DOHH2 (cell line): ENCODE data around the gene PIK3CB.

ENCODE experiments used
- CTCF ChIP-seq: fragments of 200-600 bp; sonication (generic); IDR thresholded peaks from one replicate; pipeline ENCODE4 v1.5.1; 2014; ENCODE audit warnings: antibody characterized with exemption, mild to moderate bottlenecking, low read depth, low read length; ENCODE audit not compliant: poor library complexity, severe bottlenecking
- EZH2phosphoT487 ChIP-seq: fragments of 200-600 bp; sonication (generic); IDR thresholded peaks from 2 replicates; pipeline ENCODE4 v1.6.1; 2017; ENCODE audit warnings: borderline replicate concordance, mild to moderate bottlenecking, antibody characterized with exemption, low read length, moderate library complexity, mixed read lengths

- TF ChIP-seq CTCF, result no peak
- TF ChIP-seq EZH2phosphoT487, result no peak
Observed at GRCh38 chr3:138646008-138646407, 188.7 kb downstream of the PIK3CB start.
